Tibial artery (tissue), 4 donors: Measurements from ENCODE around the gene ARPP21.
"Not testable (repeated sequence)": the region's sequence is repeated elsewhere in the genome, so short reads cannot be mapped to it uniquely, and the experiment has no call there.

ENCODE experiments used
- DNase-seq, 2 donors: peaks; one replicate each; pipeline ENCODE4 v3.0.0-alpha.2; 2019
- H3K27ac ChIP-seq, 2 donors: fragments of 200-600 bp; sonication (generic) in 1 of 2; 1 replicate in 1 of 2; 2 replicates in 1 of 2; pipeline ENCODE4 v1.5.1; 2018 to 2019; ENCODE audit warnings: mild to moderate bottlenecking in 1 of 2
- H3K27me3 ChIP-seq, 2 donors: fragments of 200-600 bp; sonication (generic) in 1 of 2; one replicate each; pipeline versions ENCODE4 v1.5.1 to v1.6.0; 2016 to 2019
- H3K36me3 ChIP-seq, 3 donors: fragments of 200-600 bp; sonication (generic) in 2 of 3; one replicate each; pipeline ENCODE4 v1.5.1; 2016 to 2019; ENCODE audit warnings: mild to moderate bottlenecking in 2 of 3
- H3K4me1 ChIP-seq, 4 donors: fragments of 200-600 bp; sonication (generic) in 2 of 4; 1 replicate in 3 of 4; 2 replicates in 1 of 4; pipeline ENCODE4 v1.5.1; 2016 to 2019
- H3K4me3 ChIP-seq, 2 donors: fragments of 200-600 bp; sonication (generic) in 1 of 2; 1 replicate in 1 of 2; 2 replicates in 1 of 2; pipeline ENCODE4 v1.5.1; 2018 to 2019; ENCODE audit warnings: mild to moderate bottlenecking in 2 of 2
- H3K9me3 ChIP-seq, 3 donors: fragments of 200-600 bp; sonication (generic) in 1 of 3; one replicate each; pipeline ENCODE4 v1.5.1; 2016 to 2019
- CTCF ChIP-seq, 2 experiments: fragments of 200-600 bp in 1 of 2; fragments of 450-650 bp in 1 of 2; IDR thresholded peaks; one replicate each; pipeline ENCODE4 v1.5.1; 2017 to 2019; ENCODE audit warnings: antibody characterized with exemption in 2 of 2, mild to moderate bottlenecking in 1 of 2, moderate library complexity in 1 of 2
- intact Hi-C: fragments of 100-400 bp; cut with DNase I; formaldehyde crosslinking; loops from one replicate; pipeline ENCODE4 v1.15.0; 2023; ENCODE audit warnings: low total_unique reads

Gene ARPP21

GRCh38 chr3:35598804-35599203, 40.5 kb upstream of the ARPP21 start:
- Histone ChIP-seq H3K27ac (no peak overlapping the region), H3K9me3 (no peaks in the 10 kb centered on the region), H3K4me1 (peaks cover 0 to 2% (median 0%) of the 10 kb centered on the region in 4 donors), H3K36me3 (no peaks in the 10 kb centered on the region), H3K4me3 (no peak overlapping the region), H3K27me3 (no peaks in the 10 kb centered on the region)
- intact Hi-C loops = no loop called here
- TF ChIP-seq CTCF (IDR thresholded peaks at IDR 0.05) = no peak
- no peak for DNase-seq

GRCh38 chr3:35601959-35602358, 37.4 kb upstream of the ARPP21 start:
- H3K27ac ChIP-seq = no peak overlapping the region
- no peaks in the 10 kb centered on the region for H3K9me3 ChIP-seq
- peaks cover 0 to 2% (median 0%) of the 10 kb centered on the region in 4 donors for H3K4me1 ChIP-seq
- intact Hi-C loops = no loop called here
- H3K36me3 ChIP-seq = no peaks in the 10 kb centered on the region
- no peaks in the 10 kb centered on the region for H3K27me3 ChIP-seq
- no peak for DNase-seq
- no peak overlapping the region for H3K4me3 ChIP-seq
- TF ChIP-seq CTCF (IDR thresholded peaks at IDR 0.05) = no peak

GRCh38 chr3:35602395-35602936, 36.9 kb upstream of the ARPP21 start:
- H3K27me3 ChIP-seq = no peaks in the 10 kb centered on the region
- DNase-seq = no peak
- no peak overlapping the region for H3K27ac ChIP-seq
- no peak for TF ChIP-seq CTCF (IDR thresholded peaks at IDR 0.05)
- intact Hi-C loops = no loop called here
- no peaks in the 10 kb centered on the region for H3K36me3 ChIP-seq
- H3K9me3 ChIP-seq = no peaks in the 10 kb centered on the region
- H3K4me1 ChIP-seq = peaks cover 0 to 2% (median 0%) of the 10 kb centered on the region in 4 donors
- H3K4me3 ChIP-seq = no peak overlapping the region

- no peaks in the 10 kb centered on the region for H3K9me3 ChIP-seq
- intact Hi-C loops = no loop called here
- no peak for TF ChIP-seq CTCF (IDR thresholded peaks at IDR 0.05)
- no peaks in the 10 kb centered on the region for H3K36me3 ChIP-seq
- H3K27ac ChIP-seq = no peak overlapping the region
- H3K4me3 ChIP-seq = no peak overlapping the region
- DNase-seq = no peak
- no peaks in the 10 kb centered on the region for H3K4me1 ChIP-seq
- H3K27me3 ChIP-seq = no peaks in the 10 kb centered on the region
These were observed 23.0 kb upstream of the ARPP21 start for GRCh38 chr3:35616346-35616745.

- H3K36me3 ChIP-seq = no peaks in the 10 kb centered on the region
- no peak for DNase-seq
- H3K27me3 ChIP-seq = no peaks in the 10 kb centered on the region
- H3K4me1 ChIP-seq = no peaks in the 10 kb centered on the region
- no peaks in the 10 kb centered on the region for H3K9me3 ChIP-seq
- no peak overlapping the region for H3K4me3 ChIP-seq
- TF ChIP-seq CTCF (IDR thresholded peaks at IDR 0.05) = no peak
- intact Hi-C loops = no loop called here
- H3K27ac ChIP-seq = no peak overlapping the region
These were observed 22.0 kb upstream of the ARPP21 start for GRCh38 chr3:35617370-35617769.

- H3K4me1 ChIP-seq, intact Hi-C loops: not testable (repeated sequence)
These were observed 19.1 kb upstream of the ARPP21 start for GRCh38 chr3:35620238-35620637.

More at GRCh38 chr3:35620238-35620637, 19.1 kb upstream of the ARPP21 start:
- not testable (repeated sequence) for H3K36me3 ChIP-seq, H3K4me3 ChIP-seq, DNase-seq, H3K27me3 ChIP-seq, H3K9me3 ChIP-seq, H3K27ac ChIP-seq
